Fibroblast of skin of left quadriceps (primary cell): ENCODE measurements around the gene ASAP2.

Source experiments
- DNase-seq, 2 experiments: peaks; one replicate each; pipeline ENCODE4 v3.0.0-alpha.2; 2013; ENCODE audit warnings: low read depth in 2 of 2

Gene ASAP2

GRCh38 chr2:9231291-9232165 is 24.9 kb downstream of the ASAP2 start:
- DNase-seq, result no peak

GRCh38 chr2:9232166-9232479 is 25.5 kb downstream of the ASAP2 start:
- DNase-seq, result no peak

GRCh38 chr2:9232886-9233285 is 26.3 kb downstream of the ASAP2 start:
- no peak for DNase-seq

GRCh38 chr2:9234680-9235146 is 28.1 kb downstream of the ASAP2 start:
- peak; percentile 55 to 58 for DNase-seq

- no peak for DNase-seq
These were observed 28.8 kb downstream of the ASAP2 start for GRCh38 chr2:9235147-9236044.

GRCh38 chr2:9236045-9236344 is 29.4 kb downstream of the ASAP2 start:
- no peak for DNase-seq

- no peak for DNase-seq
These were observed 30.3 kb downstream of the ASAP2 start for GRCh38 chr2:9236867-9237266.

- no peak for DNase-seq
These were observed 31.2 kb downstream of the ASAP2 start for GRCh38 chr2:9237831-9238230.

- DNase-seq, result peak; percentile 36 to 47
These were observed 32.1 kb downstream of the ASAP2 start for GRCh38 chr2:9238591-9239326.

GRCh38 chr2:9239616-9240015 is 33.0 kb downstream of the ASAP2 start:
- DNase-seq, result no peak

GRCh38 chr2:9240745-9241144 is 34.1 kb downstream of the ASAP2 start:
- no peak for DNase-seq

GRCh38 chr2:9241233-9241632 is 34.6 kb downstream of the ASAP2 start:
- DNase-seq, result no peak

- DNase-seq, result no peak
These were observed 36.7 kb downstream of the ASAP2 start for GRCh38 chr2:9243357-9243756.

GRCh38 chr2:9244985-9245544 is 38.5 kb downstream of the ASAP2 start:
- no peak for DNase-seq

- no peak for DNase-seq
These were observed 40.6 kb downstream of the ASAP2 start for GRCh38 chr2:9247177-9247576.

GRCh38 chr2:9247786-9248185 is 41.2 kb downstream of the ASAP2 start:
- DNase-seq, result no peak

GRCh38 chr2:9248363-9248762 is 41.8 kb downstream of the ASAP2 start:
- no peak for DNase-seq

GRCh38 chr2:9249020-9249800 is 42.6 kb downstream of the ASAP2 start:
- no peak for DNase-seq

- DNase-seq, result peak; percentile 44 to 46
These were observed 43.5 kb downstream of the ASAP2 start for GRCh38 chr2:9250091-9250490.

GRCh38 chr2:9250498-9251153 is 44.0 kb downstream of the ASAP2 start:
- no peak for DNase-seq
